OCI-LY1 (cell line): ENCODE data around the gene AMPD1.

Experiments
- CTCF ChIP-seq: fragments of 200-600 bp; sonication (generic), shearing (Covaris generic); IDR thresholded peaks from 2 replicates; pipeline ENCODE4 v1.5.1; 2017; ENCODE audit warnings: mild to moderate bottlenecking, antibody characterized with exemption, low read length, moderate library complexity, mixed read lengths
- EZH2 ChIP-seq: fragments of 200-600 bp; sonication (generic), shearing (Covaris generic); IDR thresholded peaks from 2 replicates; pipeline ENCODE4 v1.8.0; 2017; ENCODE audit warnings: borderline replicate concordance, mixed run types, mild to moderate bottlenecking, antibody characterized with exemption, low read length, moderate library complexity, mixed read lengths

GRCh38 chr1:114666954-114667353 is 28.4 kb downstream of the AMPD1 start:
- TF ChIP-seq CTCF: no peak
- no peak for TF ChIP-seq EZH2
